GM23338 (cell line): ENCODE results near the gene B4GALNT1. TPM values are rescaled to one million over a fixed set of nuclear protein-coding genes. Genes with fewer than 3 reads are reported as not detected.

Source experiments
- ATAC-seq: fragments of 200-7000 bp; cut with Tn5 transposase; 3 replicates; pipeline ENCODE4 v1.9.1; 2020
- DNase-seq: peaks from one replicate; pipeline ENCODE4 v3.0.0-alpha.2; 2015; ENCODE audit warnings: low spot score
- H2AFZ ChIP-seq: fragments of 200-600 bp; sonication (generic); 2 replicates; pipeline ENCODE4 v1.8.0; 2016; ENCODE audit warnings: antibody characterized with exemption, mild to moderate bottlenecking, moderate library complexity
- H3F3A ChIP-seq: fragments of 200-600 bp; sonication (generic); replicated peaks from 2 replicates; pipeline ENCODE4 v1.8.0; 2017; ENCODE audit warnings: antibody characterized with exemption, mixed run types, low read depth
- H3K27ac ChIP-seq: fragments of 200-600 bp; sonication (generic); 2 replicates; pipeline ENCODE4 v1.6.1; 2016; ENCODE audit warnings: low read depth
- H3K27me3 ChIP-seq: fragments of 200-600 bp; sonication (generic); 2 replicates; pipeline ENCODE4 v1.8.0; 2016; ENCODE audit warnings: mild to moderate bottlenecking, mixed run types, moderate library complexity; ENCODE audit not compliant: insufficient read depth
- H3K36me3 ChIP-seq: fragments of 200-600 bp; sonication (generic); 2 replicates; pipeline ENCODE4 v1.8.0; 2016; ENCODE audit warnings: mild to moderate bottlenecking; ENCODE audit not compliant: insufficient read depth
- H3K4me1 ChIP-seq: fragments of 200-600 bp; sonication (generic); 2 replicates; pipeline ENCODE4 v1.8.0; 2016; ENCODE audit warnings: mild to moderate bottlenecking, moderate library complexity; ENCODE audit not compliant: insufficient read depth
- H3K4me2 ChIP-seq: fragments of 200-600 bp; sonication (generic); 2 replicates; pipeline ENCODE4 v1.7.1; 2017; ENCODE audit warnings: mixed run types
- H3K4me3 ChIP-seq: fragments of 200-600 bp; sonication (generic); 2 replicates; pipeline ENCODE4 v1.6.1; 2016; ENCODE audit warnings: mixed run types
- H3K79me2 ChIP-seq: fragments of 200-600 bp; sonication (generic); replicated peaks from 2 replicates; pipeline ENCODE4 v1.8.0; 2017; ENCODE audit warnings: mild to moderate bottlenecking; ENCODE audit not compliant: insufficient read depth
- H3K9me2 ChIP-seq: fragments of 200-600 bp; sonication (generic); 2 replicates; pipeline ENCODE4 v1.8.0; 2017; ENCODE audit not compliant: insufficient read depth
- H4K20me1 ChIP-seq: fragments of 200-600 bp; sonication (generic); replicated peaks from 2 replicates; pipeline ENCODE4 v1.8.0; 2017; ENCODE audit warnings: mild to moderate bottlenecking; ENCODE audit not compliant: insufficient read depth
- H3K27ac Mint-ChIP-seq: 2 replicates; pipeline ENCODE4 v1.8.0; 2020; ENCODE audit warnings: inconsistent platforms, mild to moderate bottlenecking, moderate library complexity, mixed read lengths
- H3K27me3 Mint-ChIP-seq: 3 replicates; pipeline ENCODE4 v1.8.0; 2022; ENCODE audit warnings: low read depth, mild to moderate bottlenecking, moderate library complexity, mixed read lengths, inconsistent platforms; ENCODE audit not compliant: insufficient read depth, poor library complexity
- H3K36me3 Mint-ChIP-seq: 3 replicates; pipeline ENCODE4 v1.8.0; 2021; ENCODE audit warnings: low read depth, mild to moderate bottlenecking, inconsistent platforms, moderate library complexity, mixed read lengths
- H3K4me1 Mint-ChIP-seq: 3 replicates; pipeline ENCODE4 v1.8.0; 2020; ENCODE audit warnings: mild to moderate bottlenecking, inconsistent platforms, mixed read lengths
- H3K4me3 Mint-ChIP-seq: 3 replicates; pipeline ENCODE4 v1.8.0; 2021; ENCODE audit warnings: moderate library complexity, mild to moderate bottlenecking, inconsistent platforms, mixed read lengths
- H3K9me3 Mint-ChIP-seq: 3 replicates; pipeline ENCODE4 v1.8.0; 2020; ENCODE audit warnings: moderate library complexity, mild to moderate bottlenecking, inconsistent platforms, mixed read lengths
- CREB1 ChIP-seq: fragments of 250-450 bp; sonication (Bioruptor Pico); IDR thresholded peaks from 2 replicates; pipeline ENCODE4 v1.5.0; 2020; ENCODE audit warnings: low read depth, mild to moderate bottlenecking, moderate library complexity
- ETS1 ChIP-seq: IDR thresholded peaks from 2 replicates; pipeline ENCODE4 v1.6.1; 2016; ENCODE audit warnings: antibody characterized with exemption
- EZH2 ChIP-seq: fragments of 200-600 bp; sonication (generic); IDR thresholded peaks from one replicate; pipeline ENCODE4 v1.8.0; 2017; ENCODE audit warnings: antibody characterized with exemption, mild to moderate bottlenecking, low read depth; ENCODE audit not compliant: unreplicated experiment
- POLR2AphosphoS5 ChIP-seq: IDR thresholded peaks from 2 replicates; pipeline ENCODE4 v1.6.1; 2016; ENCODE audit warnings: antibody characterized with exemption, low read depth
- STAT1 ChIP-seq: IDR thresholded peaks from one replicate; pipeline ENCODE4 v1.6.1; 2016; ENCODE audit warnings: antibody characterized with exemption; ENCODE audit not compliant: unreplicated experiment
- ZNF114 ChIP-seq: fragments of 250-450 bp; sonication (Bioruptor Pico); IDR thresholded peaks from 2 replicates; pipeline ENCODE4 v1.5.0; 2020; ENCODE audit warnings: mild to moderate bottlenecking, moderate library complexity
- ZNF331 ChIP-seq: fragments of 250-450 bp; sonication (Bioruptor Pico); IDR thresholded peaks from 2 replicates; pipeline ENCODE4 v1.5.0; 2020; ENCODE audit warnings: low read depth, mild to moderate bottlenecking, moderate library complexity
- ZNF462 ChIP-seq: fragments of 250-450 bp; sonication (Bioruptor Pico); IDR thresholded peaks from 2 replicates; pipeline ENCODE4 v1.5.0; 2020; ENCODE audit warnings: mild to moderate bottlenecking, moderate library complexity
- polyA plus RNA-seq: library from polyadenylated mRNA; unstranded; fragments of >200 nt; fragmentation: Nextera tagmentation; extraction: Ambion mirVana; gene quantifications from 2 replicates; pipeline ENCODE4 v1.2.1, GENCODE V29; 2016
- total RNA-seq: library from RNA; depleted of rRNA; stranded (reverse); fragments of >200 nt; shearing (Covaris generic); gene quantifications from 2 replicates; pipeline ENCODE4 v1.2.3, GENCODE V29; 2014
- TF ChIP-seq, protein P1 (sequence below), 2 experiments: fragments of 200-600 bp in 1 of 2; sonication (generic) in 1 of 2; conservative IDR thresholded peaks; 2 replicates each; pipeline versions ENCODE4 v1.5.1 to v1.6.1; 2016 to 2017; ENCODE audit warnings: antibody characterized with exemption in 2 of 2, low read depth in 2 of 2, mild to moderate bottlenecking in 2 of 2, moderate library complexity in 1 of 2

Gene B4GALNT1
- total and polyA plus RNA-seq, 2 experiments from 2014 or later, result 1.3 to 2.4 TPM

- TF ChIP-seq, protein P1, sequence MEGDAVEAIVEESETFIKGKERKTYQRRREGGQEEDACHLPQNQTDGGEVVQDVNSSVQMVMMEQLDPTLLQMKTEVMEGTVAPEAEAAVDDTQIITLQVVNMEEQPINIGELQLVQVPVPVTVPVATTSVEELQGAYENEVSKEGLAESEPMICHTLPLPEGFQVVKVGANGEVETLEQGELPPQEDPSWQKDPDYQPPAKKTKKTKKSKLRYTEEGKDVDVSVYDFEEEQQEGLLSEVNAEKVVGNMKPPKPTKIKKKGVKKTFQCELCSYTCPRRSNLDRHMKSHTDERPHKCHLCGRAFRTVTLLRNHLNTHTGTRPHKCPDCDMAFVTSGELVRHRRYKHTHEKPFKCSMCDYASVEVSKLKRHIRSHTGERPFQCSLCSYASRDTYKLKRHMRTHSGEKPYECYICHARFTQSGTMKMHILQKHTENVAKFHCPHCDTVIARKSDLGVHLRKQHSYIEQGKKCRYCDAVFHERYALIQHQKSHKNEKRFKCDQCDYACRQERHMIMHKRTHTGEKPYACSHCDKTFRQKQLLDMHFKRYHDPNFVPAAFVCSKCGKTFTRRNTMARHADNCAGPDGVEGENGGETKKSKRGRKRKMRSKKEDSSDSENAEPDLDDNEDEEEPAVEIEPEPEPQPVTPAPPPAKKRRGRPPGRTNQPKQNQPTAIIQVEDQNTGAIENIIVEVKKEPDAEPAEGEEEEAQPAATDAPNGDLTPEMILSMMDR (conservative IDR thresholded peaks at IDR 0.05; ENCODE audit: low read depth in 2 of 2), result no peak
- TF ChIP-seq EZH2 (no peak), STAT1 (no peak), ZNF114 (CRISPR knock-in tag) (no peak), POLR2AphosphoS5 (no peak)
Measured at GRCh38 chr12:57592551-57593165, 40.3 kb downstream of the B4GALNT1 start (continued).

GRCh38 chr12:57591782-57592325 lies 41.1 kb downstream of the B4GALNT1 start:
- H4K20me1 ChIP-seq, result peaks cover 4% of the 10 kb centered on the region
- Mint-ChIP-seq H3K36me3 (peaks cover 10% of the 10 kb centered on the region), H3K4me1 (peaks cover 14% of the 10 kb centered on the region), H3K27me3 (peaks cover 17% of the 10 kb centered on the region), H3K9me3 (no peaks in the 10 kb centered on the region), H3K4me3 (peak overlapping the region; percentile 92), H3K27ac (peak overlapping the region; percentile 72; the same call in 1 of the 2 replicates)
- DNase-seq, result peak; percentile 32
- no peaks in the 10 kb centered on the region for H3K9me2 ChIP-seq
- peak overlapping the region; percentile 98 for H3K4me3 ChIP-seq
- peak; percentile 38 for ATAC-seq
- peaks cover 13% of the 10 kb centered on the region for H3K4me1 ChIP-seq
- H3K27me3 ChIP-seq, result 0 out of 2 replicates have a peak, but pooled peaks cover 8% of the 10 kb centered on the region
- peaks cover 6% of the 10 kb centered on the region; the same call in 1 of the 2 replicates for H3K36me3 ChIP-seq
- peak overlapping the region; percentile 89 for H2AFZ ChIP-seq
- peak overlapping the region; percentile 97 for H3K4me2 ChIP-seq
- no peak overlapping the region for H3K27ac ChIP-seq
- peaks cover 11% of the 10 kb centered on the region for H3F3A ChIP-seq
- H3K79me2 ChIP-seq, result peaks cover 22% of the 10 kb centered on the region
- TF ChIP-seq ZNF331 (CRISPR knock-in tag) (no peak), CREB1 (CRISPR knock-in tag) (no peak), ETS1 (no peak), ZNF462 (CRISPR knock-in tag) (no peak), STAT1 (no peak)
- TF ChIP-seq, protein P1 (conservative IDR thresholded peaks at IDR 0.05; ENCODE audit: low read depth in 2 of 2), result no peak
